Left colon (tissue), 2 donors: Measurements from ENCODE around the gene BTBD1. TPM values are rescaled to one million over a fixed set of nuclear protein-coding genes. Genes with fewer than 3 reads are reported as not detected.

Experiments
- ATAC-seq: fragments of 200-7000 bp; cut with Tn5 transposase; one replicate; pipeline ENCODE4 v1.9.1; 2020; ENCODE audit warnings: mild to moderate bottlenecking, moderate library complexity
- DNase-seq, 2 donors: peaks; one replicate each; pipeline ENCODE4 v3.0.0-alpha.2; 2020
- intact Hi-C, 2 donors: fragments of 100-400 bp; cut with DNase I in 1 of 2; cut with micrococcal nuclease in 1 of 2; formaldehyde crosslinking; loops; one replicate each; pipeline versions ENCODE4 v1.11.2 to v1.14.0; 2022; cut with DNase I, micrococcal nuclease
- microRNA-seq, 2 donors: library from miRNA; unstranded; fragments of <30 nt; microRNA quantifications; one replicate each; pipeline versions ENCODE4 v1.1.0 to v1.2.0, GENCODE V29; 2020
- total RNA-seq, 2 donors: library from RNA; stranded (reverse); fragmentation: NEBNext Ultra II Directional; extraction: Animal tissue kit (Norgen Biotek cat#: 25700); gene quantifications; one replicate each; pipeline ENCODE4 v1.2.1, GENCODE V29; 2021
- donor health status: DM: no; HTN: no; CAD: no.
- donor health status: DM: yes; HTN: yes; CAD: no.

Gene BTBD1
- total RNA-seq, 2 donors from 2014 or later = 62.8 to 70.1 TPM

- intact Hi-C loops = no loop called here
Observed at GRCh38 chr15:82970696-82971095, 96.4 kb downstream of the BTBD1 start.

GRCh38 chr15:82970078-82970686 is 96.9 kb downstream of the BTBD1 start:
- no peak for ATAC-seq
- intact Hi-C loops = no loop called here
- DNase-seq = no peak

More at GRCh38 chr15:82970696-82971095, 96.4 kb downstream of the BTBD1 start:
- no peak for ATAC-seq
- DNase-seq = no peak

- DNase-seq (no peak), ATAC-seq (no peak)
- intact Hi-C loops = no loop called here
Observed at GRCh38 chr15:82969353-82969752, 97.7 kb downstream of the BTBD1 start.

GRCh38 chr15:82968066-82968465 is 99.0 kb downstream of the BTBD1 start:
- no peak for DNase-seq
- intact Hi-C loops = no loop called here
- ATAC-seq = no peak

- ATAC-seq (no peak), DNase-seq (no peak)
- intact Hi-C loops = no loop called here
Observed at GRCh38 chr15:82966671-82967071, 100.4 kb downstream of the BTBD1 start.

Small RNAs within 50 kb of the gene (microRNA-seq; reads per million reads assigned to microRNA genes)
- gene MIR4515 = 0 reads per million in 2 donors

Other genes starting within 250 kb of the BTBD1 start
- 1 to 10 TPM; 2.0 to 2.1 TPM for gene HOMER2, start 114.5 kb downstream of the BTBD1 start, total RNA-seq
- gene RAMAC, start 81.0 kb downstream of the BTBD1 start, total RNA-seq = 10 to 100 TPM; 21.9 to 22.5 TPM
- gene C15orf40, start 55.6 kb downstream of the BTBD1 start, total RNA-seq = 10 to 100 TPM; 22.4 to 22.7 TPM
- 1 to 10 TPM in 1 of 2 donors, under 1 TPM in 1; 0.67 to 2.0 TPM for gene TM6SF1, start 40.4 kb upstream of the BTBD1 start, total RNA-seq
- gene HDGFL3, start 140.6 kb upstream of the BTBD1 start, total RNA-seq = 10 to 100 TPM in 1 of 2 donors, 1 to 10 TPM in 1; 9.2 to 13.6 TPM
- gene BNC1, start 217.4 kb upstream of the BTBD1 start, total RNA-seq = not detected